Dendritic cell treated with granulocyte-macrophage colony-stimulating factor and Interleukin-4, amounts not matched to agents 40 ng/mL and 50 ng/mL, for 4 days (primary cell): ENCODE measurements around the gene ASTE1.

Experiments used
- H3K27ac Mint-ChIP-seq: one replicate; pipeline ENCODE4 v1.8.0; 2022; ENCODE audit warnings: mild to moderate bottlenecking, mixed read lengths
- H3K27me3 Mint-ChIP-seq: one replicate; pipeline ENCODE4 v1.8.0; 2022; ENCODE audit warnings: mild to moderate bottlenecking, mixed read lengths
- H3K36me3 Mint-ChIP-seq: one replicate; pipeline ENCODE4 v1.8.0; 2022; ENCODE audit warnings: low read depth, mixed read lengths
- H3K4me1 Mint-ChIP-seq: one replicate; pipeline ENCODE4 v1.8.0; 2022; ENCODE audit warnings: low read depth, mixed read lengths
- H3K4me3 Mint-ChIP-seq: one replicate; pipeline ENCODE4 v1.8.0; 2022; ENCODE audit warnings: mild to moderate bottlenecking, moderate library complexity, mixed read lengths
- H3K9me3 Mint-ChIP-seq: one replicate; pipeline ENCODE4 v1.8.0; 2022; ENCODE audit warnings: mixed read lengths
- intact Hi-C: fragments of 100-400 bp; cut with micrococcal nuclease; formaldehyde crosslinking; loops from one replicate; pipeline ENCODE4 v1.15.0; 2022

ASTE1 gene

GRCh38 chr3:131033480-131034080, 7.0 kb upstream of the ASTE1 start:
- no peaks in the 10 kb centered on the region for H3K27me3 Mint-ChIP-seq
- no peak overlapping the region for H3K4me3 Mint-ChIP-seq
- H3K9me3 Mint-ChIP-seq, result no peaks in the 10 kb centered on the region
- peaks cover 5% of the 10 kb centered on the region for H3K4me1 Mint-ChIP-seq
- intact Hi-C loops, result loop anchor here (2.0 kb wide), 1 partner anchor 997 kb away; no protein-coding TSS in a partner anchor
- no peaks in the 10 kb centered on the region for H3K36me3 Mint-ChIP-seq
- no peak overlapping the region for H3K27ac Mint-ChIP-seq

- Mint-ChIP-seq H3K27me3 (no peaks in the 10 kb centered on the region), H3K4me1 (peaks cover 11% of the 10 kb centered on the region), H3K36me3 (no peaks in the 10 kb centered on the region), H3K4me3 (no peak overlapping the region), H3K27ac (no peak overlapping the region), H3K9me3 (no peaks in the 10 kb centered on the region)
- intact Hi-C loops, result loop anchor here (2.0 kb wide), 1 partner anchor 999 kb away; no protein-coding TSS in a partner anchor
Measured at GRCh38 chr3:131031660-131032059, 5.0 kb upstream of the ASTE1 start.

DNA sequence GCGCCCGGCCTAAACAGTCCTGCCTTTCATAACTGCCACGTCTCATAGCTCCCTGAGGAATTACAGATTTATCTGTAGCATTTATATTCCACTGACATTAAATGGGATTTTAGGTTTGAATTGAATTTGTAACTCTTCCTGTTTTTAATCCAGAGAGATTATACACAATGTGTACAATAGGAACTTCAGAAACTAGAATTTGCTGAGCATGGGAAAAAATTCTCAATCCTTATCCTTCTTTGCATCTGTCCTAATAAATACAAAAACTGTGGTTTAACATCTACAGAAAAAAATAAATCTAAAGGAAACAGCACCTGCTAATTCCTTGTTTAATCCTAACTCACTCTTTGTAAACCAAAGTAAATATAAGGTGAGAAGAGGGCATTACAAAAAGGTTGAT, 2.2 kb upstream of the ASTE1 start:
- intact Hi-C loops, result loop anchor here (5.0 to 10.0 kb wide), 2 partner anchors 336 to 473 kb away; partner anchors contain the start of gene MRPL3
- Mint-ChIP-seq H3K4me1 (peaks cover 33% of the 10 kb centered on the region), H3K9me3 (no peaks in the 10 kb centered on the region), H3K4me3 (no peak overlapping the region), H3K27me3 (no peaks in the 10 kb centered on the region), H3K36me3 (peaks cover 13% of the 10 kb centered on the region), H3K27ac (peak overlapping the region; percentile 57)

- Mint-ChIP-seq H3K27me3 (no peaks in the 10 kb centered on the region), H3K4me1 (peaks cover 48% of the 10 kb centered on the region), H3K36me3 (peaks cover 20% of the 10 kb centered on the region), H3K4me3 (peak overlapping the region; percentile 86), H3K27ac (peak overlapping the region; percentile 96), H3K9me3 (no peaks in the 10 kb centered on the region)
- intact Hi-C loops, result loop anchor here (5.0 to 10.0 kb wide), 2 partner anchors 339 to 477 kb away; partner anchors contain the start of gene MRPL3
Measured at GRCh38 chr3:131025539-131025938, 1.1 kb downstream of the ASTE1 start.

DNA sequence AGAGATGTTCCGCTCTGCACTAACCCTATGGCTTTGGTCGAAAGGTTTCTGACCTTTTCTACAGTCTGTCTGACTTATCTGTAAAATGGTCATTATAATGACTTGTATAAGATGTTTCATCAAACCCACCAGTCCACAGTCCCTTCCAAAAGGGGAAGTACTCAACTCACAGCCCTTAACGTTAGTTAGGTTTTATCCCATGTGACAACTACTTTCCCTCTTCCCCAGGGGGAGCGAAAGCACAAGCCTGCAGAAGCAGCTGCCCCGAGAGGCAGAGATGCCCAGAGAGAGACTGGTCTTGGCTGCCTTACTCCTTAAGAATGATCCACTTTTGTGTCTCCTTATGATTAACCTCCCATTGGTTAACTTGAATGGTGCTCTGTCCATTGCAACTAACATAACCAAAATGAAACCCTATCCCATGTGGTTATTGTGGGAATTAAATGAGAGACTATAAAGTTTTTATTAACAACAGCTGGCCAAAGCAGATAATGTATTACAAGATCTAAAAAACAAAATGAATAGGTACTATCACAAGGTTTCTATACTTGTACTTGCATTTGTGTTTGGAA, 6.4 kb downstream of the ASTE1 start:
- Mint-ChIP-seq H3K27ac (no peak overlapping the region), H3K4me1 (peaks cover 36% of the 10 kb centered on the region), H3K27me3 (no peaks in the 10 kb centered on the region), H3K9me3 (no peaks in the 10 kb centered on the region), H3K4me3 (peak overlapping the region; percentile 20), H3K36me3 (peaks cover 47% of the 10 kb centered on the region)
- intact Hi-C loops, result loop anchor here (10.0 kb wide), 1 partner anchor 345 kb away; no protein-coding TSS in a partner anchor

DNA sequence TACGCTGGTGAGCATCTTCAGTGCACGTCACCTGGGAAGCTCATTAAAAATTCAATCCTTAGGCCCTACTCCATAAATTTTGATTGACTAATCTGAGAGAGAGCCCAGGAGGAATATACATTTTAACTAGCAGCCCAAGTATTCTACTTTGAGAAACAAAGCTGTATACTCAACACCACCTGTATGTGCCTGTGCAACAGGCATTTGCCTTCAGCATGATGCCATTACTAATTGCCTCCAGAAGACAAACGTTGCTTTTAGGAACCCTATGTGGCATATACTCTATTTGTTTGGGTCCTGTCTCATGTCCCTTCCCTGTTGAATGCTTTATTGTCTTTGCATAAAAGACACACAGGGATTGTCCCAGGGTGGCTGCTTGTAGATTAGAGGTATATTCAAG, 7.7 kb downstream of the ASTE1 start:
- H3K4me3 Mint-ChIP-seq, result no peak overlapping the region
- H3K4me1 Mint-ChIP-seq, result peaks cover 23% of the 10 kb centered on the region
- H3K36me3 Mint-ChIP-seq, result peaks cover 38% of the 10 kb centered on the region
- intact Hi-C loops, result no loop called here
- no peaks in the 10 kb centered on the region for H3K9me3 Mint-ChIP-seq
- H3K27ac Mint-ChIP-seq, result no peak overlapping the region
- no peaks in the 10 kb centered on the region for H3K27me3 Mint-ChIP-seq

GRCh38 chr3:131009698-131010097, 16.9 kb downstream of the ASTE1 start:
- peaks cover 71% of the 10 kb centered on the region for H3K36me3 Mint-ChIP-seq
- no peak overlapping the region for H3K27ac Mint-ChIP-seq
- H3K27me3 Mint-ChIP-seq, result no peaks in the 10 kb centered on the region
- H3K4me1 Mint-ChIP-seq, result no peaks in the 10 kb centered on the region
- H3K9me3 Mint-ChIP-seq, result no peaks in the 10 kb centered on the region
- no peak overlapping the region for H3K4me3 Mint-ChIP-seq
- intact Hi-C loops, result no loop called here

DNA sequence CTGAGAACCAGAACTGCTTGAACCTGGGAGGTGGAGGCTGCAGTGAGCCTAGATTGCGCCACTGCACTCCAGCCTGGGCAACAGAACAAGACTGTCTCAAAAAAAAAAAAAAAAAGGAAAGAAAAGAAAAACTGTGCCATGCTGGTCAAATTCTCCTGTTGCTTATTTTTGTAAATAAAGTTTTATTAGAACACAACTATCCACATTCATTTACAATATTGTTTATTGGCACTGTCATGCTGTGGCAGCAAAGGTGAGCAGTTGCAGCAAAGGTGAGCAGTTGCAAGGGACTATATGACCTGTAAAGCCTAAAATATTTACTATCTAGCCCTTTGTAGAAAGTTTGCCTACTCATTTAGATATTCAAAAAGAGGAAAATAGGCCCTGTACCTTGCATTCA, 18.3 kb downstream of the ASTE1 start:
- no peak overlapping the region for H3K4me3 Mint-ChIP-seq
- H3K4me1 Mint-ChIP-seq, result no peaks in the 10 kb centered on the region
- intact Hi-C loops, result no loop called here
- no peaks in the 10 kb centered on the region for H3K9me3 Mint-ChIP-seq
- peaks cover 72% of the 10 kb centered on the region for H3K36me3 Mint-ChIP-seq
- H3K27me3 Mint-ChIP-seq, result no peaks in the 10 kb centered on the region
- H3K27ac Mint-ChIP-seq, result no peak overlapping the region

DNA sequence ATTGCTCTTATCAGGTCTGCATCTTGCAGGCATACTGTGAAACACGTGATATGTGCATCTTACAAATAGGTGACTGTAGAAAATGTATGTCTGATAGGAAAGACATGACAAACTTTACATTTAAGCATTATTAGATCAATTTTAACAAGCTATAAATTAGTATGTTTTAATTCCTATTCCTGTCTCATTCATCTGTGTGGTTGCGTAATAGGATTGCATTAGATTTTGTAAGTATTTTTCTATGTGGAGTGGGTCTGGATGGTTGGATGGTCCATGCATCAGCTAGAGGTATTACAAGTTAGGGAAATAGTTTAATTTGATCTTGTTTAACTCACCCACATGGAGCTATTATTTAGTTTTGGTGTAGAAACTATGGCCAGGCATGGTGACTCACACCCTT, 18.8 kb downstream of the ASTE1 start:
- no peaks in the 10 kb centered on the region for H3K9me3 Mint-ChIP-seq
- peaks cover 66% of the 10 kb centered on the region for H3K36me3 Mint-ChIP-seq
- H3K27ac Mint-ChIP-seq, result no peak overlapping the region
- no peak overlapping the region for H3K4me3 Mint-ChIP-seq
- H3K4me1 Mint-ChIP-seq, result no peaks in the 10 kb centered on the region
- intact Hi-C loops, result no loop called here
- no peaks in the 10 kb centered on the region for H3K27me3 Mint-ChIP-seq

DNA sequence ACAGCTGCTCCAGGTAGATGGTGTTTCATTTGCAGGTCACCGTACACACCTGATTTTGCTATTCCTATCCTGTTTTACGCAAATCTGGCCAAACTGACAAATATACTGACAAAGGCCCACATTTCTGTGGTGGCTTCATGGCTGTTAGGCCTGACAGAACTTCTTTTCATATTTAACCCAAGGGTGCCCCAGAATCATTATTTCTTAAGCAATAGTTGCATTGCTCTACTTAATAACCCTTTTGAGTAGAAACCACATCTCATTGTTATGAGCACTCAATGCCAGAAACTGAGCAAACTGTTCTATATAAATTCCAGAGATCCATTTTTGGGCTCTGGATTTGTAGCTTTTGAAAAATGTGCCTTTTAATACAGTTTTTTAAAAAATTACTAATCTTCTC, 19.4 kb downstream of the ASTE1 start:
- Mint-ChIP-seq H3K27me3 (no peaks in the 10 kb centered on the region), H3K27ac (no peak overlapping the region), H3K4me1 (no peaks in the 10 kb centered on the region), H3K9me3 (no peaks in the 10 kb centered on the region), H3K4me3 (no peak overlapping the region), H3K36me3 (peaks cover 64% of the 10 kb centered on the region)
- intact Hi-C loops, result no loop called here

DNA sequence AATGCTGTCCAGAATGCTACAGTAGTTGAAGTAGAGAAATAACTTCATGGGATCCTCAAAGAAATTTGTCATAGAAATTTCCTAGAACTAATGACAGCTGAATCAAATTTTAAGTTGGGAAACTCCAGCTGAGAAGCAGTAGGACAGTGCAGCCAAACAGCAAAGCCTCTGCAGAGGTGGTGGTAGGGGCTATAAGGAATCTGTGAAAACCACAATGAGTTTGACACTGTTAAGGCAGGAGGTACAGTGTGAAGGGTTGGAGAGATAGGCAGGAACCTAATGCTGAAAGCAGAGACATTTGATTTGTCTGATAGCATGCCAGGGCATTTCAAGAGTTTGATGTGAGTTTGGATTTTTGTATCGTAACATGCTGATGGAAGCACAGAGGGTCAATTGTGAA, 22.0 kb downstream of the ASTE1 start:
- H3K27ac Mint-ChIP-seq, result no peak overlapping the region
- H3K9me3 Mint-ChIP-seq, result no peaks in the 10 kb centered on the region
- peaks cover 55% of the 10 kb centered on the region for H3K36me3 Mint-ChIP-seq
- intact Hi-C loops, result no loop called here
- H3K27me3 Mint-ChIP-seq, result no peaks in the 10 kb centered on the region
- no peak overlapping the region for H3K4me3 Mint-ChIP-seq
- no peaks in the 10 kb centered on the region for H3K4me1 Mint-ChIP-seq

- Mint-ChIP-seq H3K4me1 (no peaks in the 10 kb centered on the region), H3K9me3 (no peaks in the 10 kb centered on the region), H3K27me3 (no peaks in the 10 kb centered on the region), H3K27ac (no peak overlapping the region), H3K36me3 (peaks cover 43% of the 10 kb centered on the region), H3K4me3 (no peak overlapping the region)
- intact Hi-C loops, result no loop called here
Measured at GRCh38 chr3:131001071-131001470, 25.6 kb downstream of the ASTE1 start.

DNA sequence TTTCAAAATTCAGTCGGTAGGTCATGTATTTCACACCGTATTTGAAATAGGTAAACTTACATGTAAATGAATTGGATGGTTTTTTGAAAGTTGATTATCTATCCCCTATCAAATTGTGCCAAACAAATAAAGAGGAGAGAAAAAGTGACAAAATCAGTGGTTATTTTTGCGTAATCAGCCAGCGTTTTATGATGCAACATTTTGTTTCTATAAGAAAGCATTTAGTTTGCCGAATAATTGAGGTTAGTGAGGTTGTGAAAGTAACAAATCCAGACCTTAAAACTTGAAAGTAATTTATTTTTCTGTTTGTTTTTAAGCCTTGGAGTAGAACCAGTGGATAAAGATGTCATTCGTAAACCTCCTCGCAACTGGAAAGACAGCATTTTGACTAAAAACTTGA, 29.3 kb downstream of the ASTE1 start:
- Mint-ChIP-seq H3K4me1 (no peaks in the 10 kb centered on the region), H3K4me3 (no peak overlapping the region), H3K27ac (no peak overlapping the region), H3K27me3 (no peaks in the 10 kb centered on the region), H3K9me3 (no peaks in the 10 kb centered on the region), H3K36me3 (peaks cover 23% of the 10 kb centered on the region)
- intact Hi-C loops, result no loop called here

- Mint-ChIP-seq H3K9me3 (no peaks in the 10 kb centered on the region), H3K36me3 (peaks cover 36% of the 10 kb centered on the region), H3K4me3 (no peak overlapping the region), H3K4me1 (peaks cover 18% of the 10 kb centered on the region), H3K27ac (no peak overlapping the region), H3K27me3 (no peaks in the 10 kb centered on the region)
- intact Hi-C loops, result no loop called here
Measured at GRCh38 chr3:130992344-130992743, 34.3 kb downstream of the ASTE1 start.

- no peaks in the 10 kb centered on the region for H3K9me3 Mint-ChIP-seq
- intact Hi-C loops, result no loop called here
- H3K4me3 Mint-ChIP-seq, result no peak overlapping the region
- peaks cover 18% of the 10 kb centered on the region for H3K4me1 Mint-ChIP-seq
- peak overlapping the region; percentile 47 for H3K27ac Mint-ChIP-seq
- no peaks in the 10 kb centered on the region for H3K27me3 Mint-ChIP-seq
- peaks cover 47% of the 10 kb centered on the region for H3K36me3 Mint-ChIP-seq
Measured at GRCh38 chr3:130991126-130991525, 35.5 kb downstream of the ASTE1 start.
